ENCODE data around the gene ARHGEF17. TPM values are rescaled to one million over a fixed set of nuclear protein-coding genes. Genes with fewer than 3 reads are reported as not detected.

Gene ARHGEF17
- polyA plus RNA-seq, 3 donors = 0.16 to 1.2 (median 0.55) TPM

DNA sequence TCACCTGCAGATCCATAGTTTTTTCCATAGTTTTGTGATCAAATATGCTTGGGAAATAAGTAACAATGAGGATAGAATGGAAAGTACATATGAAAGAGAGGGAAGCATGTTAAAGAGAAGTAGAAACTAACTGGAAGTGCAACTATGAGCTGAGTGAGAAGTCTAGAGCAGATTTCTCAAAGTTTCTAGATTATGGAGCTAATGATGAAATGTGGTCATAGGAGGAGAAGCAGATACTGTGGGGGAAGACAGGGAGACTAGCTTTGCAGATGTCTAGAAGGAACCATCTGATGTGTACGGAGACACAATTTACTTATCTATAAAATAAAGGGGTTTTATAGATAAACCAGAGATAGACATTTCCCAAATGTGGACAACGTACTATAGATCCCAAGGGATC, 105.2 kb downstream of the ARHGEF17 start:
- peak in 2 of 3 donors; percentile 55 to 56 for DNase-seq
- H4K20me1 ChIP-seq (ENCODE audit: insufficient read depth, low read length) = peaks cover 96% of the 10 kb centered on the region
- Mint-ChIP-seq H3K27me3 (ENCODE audit: low read depth in 3 of 3) (peaks cover 0 to 1% (median 0%) of the 10 kb centered on the region in 3 donors), H3K36me3 (peaks cover 61 to 77% of the 10 kb centered on the region in 2 donors), H3K4me1 (peaks cover 69% of the 10 kb centered on the region), H3K4me3 (peak overlapping the region in 1 of 2 donors; percentile 9), H3K9me3 (peaks cover 0 to 4% (median 3%) of the 10 kb centered on the region in 7 donors), H3K27ac (peak overlapping the region; percentile 21 to 82 (median 57))
- H3K4me1 ChIP-seq (ENCODE audit: control insufficient read depth in 1 of 2, insufficient read depth in 2 of 2, low read length in 2 of 2) = peaks cover 45 to 49% of the 10 kb centered on the region in 2 donors
- TF ChIP-seq, protein P1, sequence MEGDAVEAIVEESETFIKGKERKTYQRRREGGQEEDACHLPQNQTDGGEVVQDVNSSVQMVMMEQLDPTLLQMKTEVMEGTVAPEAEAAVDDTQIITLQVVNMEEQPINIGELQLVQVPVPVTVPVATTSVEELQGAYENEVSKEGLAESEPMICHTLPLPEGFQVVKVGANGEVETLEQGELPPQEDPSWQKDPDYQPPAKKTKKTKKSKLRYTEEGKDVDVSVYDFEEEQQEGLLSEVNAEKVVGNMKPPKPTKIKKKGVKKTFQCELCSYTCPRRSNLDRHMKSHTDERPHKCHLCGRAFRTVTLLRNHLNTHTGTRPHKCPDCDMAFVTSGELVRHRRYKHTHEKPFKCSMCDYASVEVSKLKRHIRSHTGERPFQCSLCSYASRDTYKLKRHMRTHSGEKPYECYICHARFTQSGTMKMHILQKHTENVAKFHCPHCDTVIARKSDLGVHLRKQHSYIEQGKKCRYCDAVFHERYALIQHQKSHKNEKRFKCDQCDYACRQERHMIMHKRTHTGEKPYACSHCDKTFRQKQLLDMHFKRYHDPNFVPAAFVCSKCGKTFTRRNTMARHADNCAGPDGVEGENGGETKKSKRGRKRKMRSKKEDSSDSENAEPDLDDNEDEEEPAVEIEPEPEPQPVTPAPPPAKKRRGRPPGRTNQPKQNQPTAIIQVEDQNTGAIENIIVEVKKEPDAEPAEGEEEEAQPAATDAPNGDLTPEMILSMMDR (IDR thresholded peaks at IDR 0.05) = no peak
- H3K27me3 ChIP-seq (ENCODE audit: control insufficient read depth in 2 of 2, insufficient read depth in 2 of 2, low read length in 2 of 2) = no peaks in the 10 kb centered on the region
- peaks cover 0 to 2% of the 10 kb centered on the region in 2 donors for H3K9me3 ChIP-seq (replicated peaks in 1 of 2; ENCODE audit: control insufficient read depth in 1 of 2, insufficient read depth in 1 of 2, low read length in 2 of 2)
- no peak overlapping the region for H3K4me3 ChIP-seq (replicated peaks in 1 of 3; ENCODE audit: low read depth in 2 of 3, low read length in 3 of 3)
- intact Hi-C loops (cut with micrococcal nuclease) = loop anchor here in 1 of 2 donors (10.0 kb wide), 1 partner anchor 122 kb away; no protein-coding TSS in a partner anchor
- H3K9ac ChIP-seq (ENCODE audit: insufficient read depth, low read length, poor library complexity, severe bottlenecking) = no peak overlapping the region
- H3K79me2 ChIP-seq (ENCODE audit: insufficient read depth, low read length) = peaks cover 5% of the 10 kb centered on the region
- WGBS (ENCODE audit: insufficient coverage) = no CpG with 5 or more reads among the region's 2 CpGs
- peak overlapping the region; percentile 1 for H3K4me2 ChIP-seq (replicated peaks; ENCODE audit: extremely low read depth, low read length, poor library complexity, severe bottlenecking)
- peaks cover 22 to 88% of the 10 kb centered on the region in 2 donors for H3K36me3 ChIP-seq (replicated peaks in 1 of 2; ENCODE audit: control insufficient read depth in 1 of 2, insufficient read depth in 2 of 2, low read length in 2 of 2)
- peak overlapping the region in 1 of 2 donors; percentile 45 for H3K27ac ChIP-seq (ENCODE audit: low read depth in 1 of 2, low read length in 2 of 2)
- H2AFZ ChIP-seq (ENCODE audit: insufficient read depth, low read depth, low read length, poor library complexity, severe bottlenecking) = no peak overlapping the region

DNA sequence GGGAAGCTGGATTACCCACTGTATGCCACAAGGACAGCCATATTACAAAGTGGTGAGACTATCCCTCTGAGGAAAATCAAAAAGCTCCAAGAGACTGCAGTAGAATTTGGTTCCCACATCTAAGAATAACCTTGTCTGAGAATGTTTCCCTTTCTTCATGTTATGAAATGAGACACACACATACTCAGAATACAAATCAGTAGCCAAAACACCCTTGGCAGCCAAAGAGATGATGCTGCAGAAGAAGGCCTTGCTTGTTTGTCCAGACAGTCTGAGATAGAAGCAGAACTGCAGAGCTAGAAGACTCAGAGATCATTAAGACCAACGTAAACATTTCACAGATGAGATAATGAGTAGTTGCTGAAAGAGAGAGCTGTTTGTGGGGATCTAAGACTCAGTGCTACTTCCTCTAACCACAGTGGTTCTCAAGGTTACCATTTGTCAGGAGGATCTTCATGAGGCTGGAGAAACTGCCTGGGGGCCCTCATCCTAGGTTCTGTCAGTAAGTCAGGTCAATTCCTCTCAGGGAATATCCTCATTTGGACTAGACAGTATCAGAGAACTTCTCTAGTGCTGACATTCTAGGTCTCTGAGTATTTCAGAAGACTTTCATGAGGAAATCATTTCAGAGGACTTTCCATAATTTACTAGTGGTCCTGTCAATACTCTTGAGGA, 107.0 kb downstream of the ARHGEF17 start:
- DNase-seq = peak in 2 of 3 donors; percentile 45 to 54
- TF ChIP-seq, protein P1 (IDR thresholded peaks at IDR 0.05) = no peak
- no peak overlapping the region for H3K9ac ChIP-seq (ENCODE audit: insufficient read depth, low read length, poor library complexity, severe bottlenecking)
- H3K4me2 ChIP-seq (replicated peaks; ENCODE audit: extremely low read depth, low read length, poor library complexity, severe bottlenecking) = peak overlapping the region; percentile 14
- peaks cover 94% of the 10 kb centered on the region for H4K20me1 ChIP-seq (ENCODE audit: insufficient read depth, low read length)
- peaks cover 0 to 2% of the 10 kb centered on the region in 2 donors for H3K9me3 ChIP-seq (replicated peaks in 1 of 2; ENCODE audit: control insufficient read depth in 1 of 2, insufficient read depth in 1 of 2, low read length in 2 of 2)
- WGBS (ENCODE audit: insufficient coverage) = no CpG with 5 or more reads among the region's 1 CpG
- H3K27ac ChIP-seq (ENCODE audit: low read depth in 1 of 2, low read length in 2 of 2) = peak overlapping the region in 1 of 2 donors; percentile 45
- H2AFZ ChIP-seq (ENCODE audit: insufficient read depth, low read depth, low read length, poor library complexity, severe bottlenecking) = no peak overlapping the region
- no peak overlapping the region for H3K4me3 ChIP-seq (replicated peaks in 1 of 3; ENCODE audit: low read depth in 2 of 3, low read length in 3 of 3)
- peaks cover 10% of the 10 kb centered on the region for H3K79me2 ChIP-seq (ENCODE audit: insufficient read depth, low read length)
- Mint-ChIP-seq H3K36me3 (peaks cover 64 to 78% of the 10 kb centered on the region in 2 donors), H3K9me3 (peaks cover 0 to 5% (median 3%) of the 10 kb centered on the region in 7 donors), H3K27ac (peak overlapping the region; percentile 5 to 87 (median 74)), H3K27me3 (ENCODE audit: low read depth in 3 of 3) (no peaks in the 10 kb centered on the region), H3K4me1 (peaks cover 66% of the 10 kb centered on the region), H3K4me3 (no peak overlapping the region)
- intact Hi-C loops (cut with micrococcal nuclease) = loop anchor here in 1 of 2 donors (10.0 kb wide), 1 partner anchor 120 kb away; no protein-coding TSS in a partner anchor
- H3K4me1 ChIP-seq (ENCODE audit: control insufficient read depth in 1 of 2, insufficient read depth in 2 of 2, low read length in 2 of 2) = peaks cover 38 to 45% of the 10 kb centered on the region in 2 donors
- peaks cover 22 to 88% of the 10 kb centered on the region in 2 donors for H3K36me3 ChIP-seq (replicated peaks in 1 of 2; ENCODE audit: control insufficient read depth in 1 of 2, insufficient read depth in 2 of 2, low read length in 2 of 2)
- H3K27me3 ChIP-seq (ENCODE audit: control insufficient read depth in 2 of 2, insufficient read depth in 2 of 2, low read length in 2 of 2) = no peaks in the 10 kb centered on the region
